OCI-LY3 (cell line): ENCODE results near the gene ZBTB7C.

Source experiments
- H2AFZ ChIP-seq: fragments of 200-600, 300-600 bp; shearing (Covaris generic); 2 replicates; pipeline ENCODE4 v1.6.0; 2014; ENCODE audit warnings: antibody characterized with exemption, low read depth, low read length
- H3K27ac ChIP-seq: fragments of 200-600, 300-600 bp; sonication (generic); 2 replicates; pipeline ENCODE4 v1.5.1; 2014; ENCODE audit warnings: mild to moderate bottlenecking, low read length, moderate library complexity, mixed read lengths
- H3K27me3 ChIP-seq: fragments of 200-600, 300-600 bp; sonication (generic); 2 replicates; pipeline ENCODE4 v1.6.1; 2014; ENCODE audit warnings: low read depth, low read length, mixed read lengths
- H3K36me3 ChIP-seq: fragments of 200-600, 300-600 bp; sonication (generic); replicated peaks from 2 replicates; pipeline ENCODE3; 2014; ENCODE audit warnings: low read depth, low read length, mixed read lengths
- H3K4me1 ChIP-seq: fragments of 300-600, 200-600 bp; sonication (generic); 2 replicates; pipeline ENCODE4 v1.6.1; 2014; ENCODE audit warnings: low read length, mixed read lengths
- H3K4me2 ChIP-seq: fragments of 200-600, 300-600 bp; sonication (generic); 2 replicates; pipeline ENCODE4 v1.6.1; 2014; ENCODE audit warnings: low read length, mixed read lengths
- H3K4me3 ChIP-seq: fragments of 300-600, 200-600 bp; sonication (generic); 2 replicates; pipeline ENCODE4 v1.5.1; 2014; ENCODE audit warnings: antibody characterized with exemption, mild to moderate bottlenecking, low read length, moderate library complexity
- H3K79me2 ChIP-seq: fragments of 300-600, 200-600 bp; shearing (Covaris generic); 2 replicates; pipeline ENCODE4 v1.6.1; 2014; ENCODE audit warnings: mild to moderate bottlenecking, low read length, mixed read lengths
- H3K9ac ChIP-seq: fragments of 300-600, 200-600 bp; shearing (Covaris generic); 2 replicates; pipeline ENCODE4 v1.6.0; 2014; ENCODE audit warnings: mild to moderate bottlenecking, low read length, moderate library complexity
- H3K9me3 ChIP-seq: fragments of 200-600, 300-600 bp; shearing (Covaris generic); 2 replicates; pipeline ENCODE4 v1.6.1; 2014; ENCODE audit warnings: low read length, mixed read lengths; ENCODE audit not compliant: insufficient read depth
- H4K20me1 ChIP-seq: fragments of 200-600, 300-600 bp; sonication (generic); 2 replicates; pipeline ENCODE4 v1.6.1; 2016; ENCODE audit warnings: low read length, mixed read lengths; ENCODE audit not compliant: insufficient read depth
- CTCF ChIP-seq: fragments of 200-600, 300-600 bp; sonication (generic); IDR thresholded peaks from 2 replicates; pipeline ENCODE4 v1.5.1; 2014; ENCODE audit warnings: antibody characterized with exemption, low read length, low read depth
- EZH2phosphoT487 ChIP-seq: fragments of 200-600 bp; shearing (Covaris generic); IDR thresholded peaks from 2 replicates; pipeline ENCODE4 v1.6.1; 2018; ENCODE audit warnings: antibody characterized with exemption, mixed run types, low read depth

The ZBTB7C gene

GRCh38 chr18:48188609-48189008, 220.6 kb downstream of the ZBTB7C start:
- Histone ChIP-seq H3K4me1 (no peaks in the 10 kb centered on the region), H3K4me2 (no peak overlapping the region), H4K20me1 (no peaks in the 10 kb centered on the region), H2AFZ (no peak overlapping the region), H3K9ac (no peak overlapping the region), H3K27me3 (peaks cover 69% of the 10 kb centered on the region), H3K9me3 (no peaks in the 10 kb centered on the region), H3K4me3 (no peak overlapping the region), H3K79me2 (no peaks in the 10 kb centered on the region), H3K36me3 (no peaks in the 10 kb centered on the region), H3K27ac (no peak overlapping the region)
- no peak for TF ChIP-seq CTCF
- no peak for TF ChIP-seq EZH2phosphoT487

GRCh38 chr18:48186861-48187260, 222.3 kb downstream of the ZBTB7C start:
- H3K36me3 ChIP-seq, result no peaks in the 10 kb centered on the region
- H3K4me2 ChIP-seq, result no peak overlapping the region
- no peak overlapping the region for H3K9ac ChIP-seq
- no peaks in the 10 kb centered on the region for H3K4me1 ChIP-seq
- H3K79me2 ChIP-seq, result no peaks in the 10 kb centered on the region
- H2AFZ ChIP-seq, result no peak overlapping the region
- no peak overlapping the region for H3K27ac ChIP-seq
- peaks cover 77% of the 10 kb centered on the region for H3K27me3 ChIP-seq
- no peaks in the 10 kb centered on the region for H4K20me1 ChIP-seq
- H3K9me3 ChIP-seq, result no peaks in the 10 kb centered on the region
- no peak for TF ChIP-seq EZH2phosphoT487
- TF ChIP-seq CTCF, result no peak
- H3K4me3 ChIP-seq, result no peak overlapping the region

- Histone ChIP-seq H3K79me2 (no peaks in the 10 kb centered on the region), H3K27ac (no peak overlapping the region), H3K4me2 (no peak overlapping the region), H3K9me3 (no peaks in the 10 kb centered on the region), H3K4me1 (no peaks in the 10 kb centered on the region), H3K9ac (no peak overlapping the region), H2AFZ (no peak overlapping the region), H3K27me3 (peaks cover 78% of the 10 kb centered on the region), H4K20me1 (no peaks in the 10 kb centered on the region), H3K4me3 (no peak overlapping the region), H3K36me3 (no peaks in the 10 kb centered on the region)
- no peak for TF ChIP-seq CTCF
- no peak for TF ChIP-seq EZH2phosphoT487
These were observed 222.9 kb downstream of the ZBTB7C start for GRCh38 chr18:48186131-48186766.

- Histone ChIP-seq H3K27ac (no peak overlapping the region), H4K20me1 (no peaks in the 10 kb centered on the region), H2AFZ (no peak overlapping the region), H3K4me3 (no peak overlapping the region), H3K4me2 (no peak overlapping the region), H3K79me2 (no peaks in the 10 kb centered on the region), H3K36me3 (no peaks in the 10 kb centered on the region), H3K4me1 (no peaks in the 10 kb centered on the region), H3K9ac (no peak overlapping the region), H3K27me3 (peaks cover 69% of the 10 kb centered on the region), H3K9me3 (no peaks in the 10 kb centered on the region)
- TF ChIP-seq CTCF, result no peak
- no peak for TF ChIP-seq EZH2phosphoT487
These were observed 225.1 kb downstream of the ZBTB7C start for GRCh38 chr18:48184118-48184517.
